ENCODE measurements around the gene CCNC.
"Not testable (repeated sequence)": the region's sequence is repeated elsewhere in the genome, so short reads cannot be mapped to it uniquely, and the experiment has no call there.

Gene CCNC

DNA sequence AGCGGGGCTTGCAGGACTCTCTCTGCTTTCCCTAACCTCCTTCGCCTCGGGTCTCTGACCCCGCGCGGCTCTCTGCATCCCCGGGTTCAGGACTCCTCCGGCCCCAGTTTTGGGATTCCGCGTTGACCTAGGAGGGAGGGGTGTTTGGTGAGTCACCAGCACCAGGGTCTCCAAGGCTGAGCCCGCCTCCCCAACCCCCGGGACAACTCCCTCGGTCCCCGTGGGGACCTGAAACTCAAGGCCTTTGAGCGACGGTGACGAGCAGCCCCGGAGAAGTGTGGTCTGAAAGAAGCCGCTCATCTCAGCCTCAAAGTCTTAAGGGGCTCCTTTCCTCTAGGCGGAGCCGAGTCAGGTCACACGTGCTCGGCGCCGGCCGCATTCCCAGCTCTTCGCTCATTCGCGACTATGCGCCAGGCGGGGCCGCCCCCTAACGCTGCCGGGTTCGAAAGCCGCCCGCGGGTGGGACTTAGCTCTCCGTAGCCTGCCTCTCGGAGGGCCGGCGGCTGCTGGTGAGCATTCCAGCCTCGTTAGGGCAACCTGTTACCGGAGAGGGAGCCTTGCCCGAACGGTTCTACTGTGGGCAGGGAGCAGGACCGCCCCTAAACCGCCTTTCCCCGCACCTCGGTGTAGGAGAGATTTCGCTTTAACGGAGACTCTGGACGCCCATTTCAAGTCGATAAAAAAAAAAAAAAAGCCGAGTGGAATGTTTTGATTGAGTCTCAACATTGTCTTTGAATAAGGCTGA, 35.1 kb upstream of the CCNC start:
- ChIA-PET CTCF (no interaction called here), POLR2A (interaction anchor here (0.7 to 1.2 kb wide), 2 partner anchors 10 to 11 kb away, joined by 3 to 4 read pairs; no protein-coding TSS in a partner anchor)
- TF ChIP-seq FOXK2 (IDR thresholded peaks at IDR 0.05) (no peak), SP1 (IDR thresholded peaks at IDR 0.05) (no peak), ZNF384 (IDR thresholded peaks at IDR 0.05) (no peak), TARDBP (IDR thresholded peaks at IDR 0.05) (no peak), BHLHE40 (IDR thresholded peaks at IDR 0.05; ENCODE audit: borderline replicate concordance) (no peak), CTBP1 (IDR thresholded peaks at IDR 0.05; ENCODE audit: borderline replicate concordance) (no peak), NFRKB (IDR thresholded peaks at IDR 0.05) (no peak), FOXA1 (IDR thresholded peaks at IDR 0.05) (no peak)
- no peak for DNase-seq (ENCODE audit: extremely low spot score)

DNA sequence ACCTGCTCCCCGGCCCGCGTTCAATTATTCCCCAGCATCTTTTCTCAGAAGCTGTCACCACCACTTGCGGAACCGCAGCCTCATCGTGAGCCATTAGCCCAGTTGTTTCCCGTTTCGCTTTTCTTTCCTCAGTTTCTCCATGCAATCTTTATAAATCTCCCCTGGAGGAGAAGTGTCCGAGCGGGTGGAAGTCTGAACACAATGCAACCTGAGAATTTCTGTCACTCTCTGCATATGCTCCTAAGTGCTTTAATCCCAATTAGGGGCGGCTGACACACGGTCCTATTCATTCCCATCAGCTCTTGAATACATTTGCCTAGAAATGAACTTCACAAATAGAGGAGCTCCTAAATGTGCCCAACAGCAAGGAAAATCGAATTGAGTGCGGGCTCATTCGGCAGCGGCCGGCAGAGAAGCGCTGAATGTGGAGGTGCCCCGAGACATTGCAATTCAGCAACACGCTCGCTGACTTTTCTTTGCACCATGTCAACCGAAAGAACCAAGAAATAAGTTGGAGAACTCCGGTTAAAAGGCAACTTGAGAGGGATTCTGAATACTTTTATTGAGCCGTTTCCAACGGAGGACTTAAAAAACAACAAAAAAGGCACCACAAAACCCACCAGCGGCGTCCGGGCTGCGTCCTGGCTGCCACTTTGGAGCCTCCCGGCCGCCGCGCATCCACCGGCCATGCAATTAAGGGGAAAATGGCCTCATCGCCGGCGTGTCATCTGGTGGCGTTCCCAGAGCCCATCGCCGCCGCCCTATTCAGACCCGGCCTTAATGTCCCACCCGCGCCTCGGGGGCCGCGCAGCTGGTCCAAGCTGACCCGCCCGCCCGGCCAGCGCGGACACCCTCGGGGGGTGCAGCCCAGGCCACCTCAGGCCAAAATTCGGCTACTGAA, 34.3 kb upstream of the CCNC start:
- no peak for TF ChIP-seq CTBP1 (IDR thresholded peaks at IDR 0.05; ENCODE audit: borderline replicate concordance)
- TF ChIP-seq L3MBTL2 (conservative IDR thresholded peaks at IDR 0.05): no peak
- no peak for TF ChIP-seq ZNF384 (IDR thresholded peaks at IDR 0.05)
- no peak for TF ChIP-seq FOXM1 (IDR thresholded peaks at IDR 0.05; ENCODE audit: borderline replicate concordance)
- TF ChIP-seq LEF1 (IDR thresholded peaks at IDR 0.05; ENCODE audit: borderline replicate concordance): no peak
- TF ChIP-seq SP1 (IDR thresholded peaks at IDR 0.05): no peak
- no peak for TF ChIP-seq TARDBP (IDR thresholded peaks at IDR 0.05)
- no peak for TF ChIP-seq FOXK2 (IDR thresholded peaks at IDR 0.05)
- TF ChIP-seq BHLHE40 (IDR thresholded peaks at IDR 0.05; ENCODE audit: borderline replicate concordance): no peak
- no peak for TF ChIP-seq NFRKB (IDR thresholded peaks at IDR 0.05)
- TF ChIP-seq ARNT (IDR thresholded peaks at IDR 0.05): no peak
- no peak for TF ChIP-seq ELF4 (IDR thresholded peaks at IDR 0.05)
- ChIA-PET CTCF (interaction anchor here (0.7 kb wide), 1 partner anchor 17 kb away, joined by 3 read pairs; no protein-coding TSS in a partner anchor), POLR2A (interaction anchor here (0.7 to 1.5 kb wide), 3 partner anchors 11 to 14 kb away, joined by 3 to 4 read pairs (median 4); no protein-coding TSS in a partner anchor)
- no peak for DNase-seq (ENCODE audit: extremely low spot score)

- CTCF ChIA-PET, POLR2A ChIA-PET: not testable (repeated sequence)
Observed at GRCh38 chr6:99594696-99595095, 26.2 kb upstream of the CCNC start.

GRCh38 chr6:99592900-99593299, 24.4 kb upstream of the CCNC start:
- no peak for TF ChIP-seq LEF1 (IDR thresholded peaks at IDR 0.05; ENCODE audit: borderline replicate concordance)
- no peak for TF ChIP-seq ARNT (IDR thresholded peaks at IDR 0.05)
- TF ChIP-seq, protein P1, sequence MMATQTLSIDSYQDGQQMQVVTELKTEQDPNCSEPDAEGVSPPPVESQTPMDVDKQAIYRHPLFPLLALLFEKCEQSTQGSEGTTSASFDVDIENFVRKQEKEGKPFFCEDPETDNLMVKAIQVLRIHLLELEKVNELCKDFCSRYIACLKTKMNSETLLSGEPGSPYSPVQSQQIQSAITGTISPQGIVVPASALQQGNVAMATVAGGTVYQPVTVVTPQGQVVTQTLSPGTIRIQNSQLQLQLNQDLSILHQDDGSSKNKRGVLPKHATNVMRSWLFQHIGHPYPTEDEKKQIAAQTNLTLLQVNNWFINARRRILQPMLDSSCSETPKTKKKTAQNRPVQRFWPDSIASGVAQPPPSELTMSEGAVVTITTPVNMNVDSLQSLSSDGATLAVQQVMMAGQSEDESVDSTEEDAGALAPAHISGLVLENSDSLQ (IDR thresholded peaks at IDR 0.05): no peak
- CTCF ChIA-PET: interaction anchor here (0.5 kb wide), 1 partner anchor 8 kb away, joined by 5 read pairs; no protein-coding TSS in a partner anchor
- DNase-seq (ENCODE audit: extremely low spot score): no peak
- POLR2A ChIA-PET: interaction anchor here (1.3 to 1.7 kb wide), 2 partner anchors 21 to 25 kb away, joined by 3 to 5 read pairs; partner anchors contain the start of gene CCNC

More at GRCh38 chr6:99594696-99595095, 26.2 kb upstream of the CCNC start:
- not testable (repeated sequence) for DNase-seq (ENCODE audit: extremely low spot score)

DNA sequence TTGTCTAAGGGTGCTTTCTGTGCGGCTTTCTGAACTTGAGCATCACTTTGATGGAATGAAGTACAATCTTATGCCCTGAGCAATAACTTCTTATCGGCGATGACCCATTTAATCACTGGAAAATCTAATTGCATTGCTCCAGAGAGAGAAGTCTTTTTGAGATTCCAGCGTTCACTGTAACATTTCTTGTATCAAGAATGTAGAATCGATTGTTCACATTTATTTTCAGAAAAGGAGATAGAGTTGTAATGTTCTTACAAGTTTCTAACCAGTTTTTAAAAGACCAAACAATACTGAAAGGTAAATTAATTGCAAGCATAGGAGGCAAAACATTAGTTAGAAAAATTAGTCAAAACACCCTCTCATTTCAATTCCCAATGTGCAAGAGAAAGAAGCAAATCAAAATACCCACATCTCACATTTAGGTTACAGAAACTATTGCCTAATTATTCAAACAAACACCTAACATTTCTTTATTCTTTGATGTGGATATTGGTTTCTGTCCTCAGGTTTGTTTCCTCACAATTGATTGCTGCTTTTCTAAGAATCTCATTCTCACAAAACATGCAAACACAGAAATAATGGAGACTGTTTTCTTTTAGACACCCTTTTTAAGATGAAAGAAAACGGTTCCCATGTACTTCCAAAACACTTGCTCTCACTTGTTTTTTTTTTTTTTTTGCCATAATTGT, 23.4 kb upstream of the CCNC start:
- no peak for TF ChIP-seq SP1 (IDR thresholded peaks at IDR 0.05)
- no peak for TF ChIP-seq TARDBP (IDR thresholded peaks at IDR 0.05)
- no peak for TF ChIP-seq NFRKB (IDR thresholded peaks at IDR 0.05)
- no peak for TF ChIP-seq SUZ12 (IDR thresholded peaks at IDR 0.05)
- no peak for TF ChIP-seq ARNT (IDR thresholded peaks at IDR 0.05)
- TF ChIP-seq FOXA1 (IDR thresholded peaks at IDR 0.05): no peak
- TF ChIP-seq L3MBTL2 (conservative IDR thresholded peaks at IDR 0.05): no peak
- TF ChIP-seq BHLHE40 (IDR thresholded peaks at IDR 0.05; ENCODE audit: borderline replicate concordance): no peak
- no peak for TF ChIP-seq LEF1 (IDR thresholded peaks at IDR 0.05; ENCODE audit: borderline replicate concordance)
- no peak for TF ChIP-seq FOXM1 (IDR thresholded peaks at IDR 0.05; ENCODE audit: borderline replicate concordance)
- POLR2A ChIA-PET: no interaction called here
- no peak for DNase-seq (ENCODE audit: extremely low spot score)
- CTCF ChIA-PET: no interaction called here

GRCh38 chr6:99590728-99591672, 22.5 kb upstream of the CCNC start:
- ChIA-PET CTCF (no interaction called here), POLR2A (no interaction called here)
- DNase-seq (ENCODE audit: extremely low spot score): no peak
- TF ChIP-seq, protein P1 (IDR thresholded peaks at IDR 0.05): no peak
- TF ChIP-seq CTBP1 (IDR thresholded peaks at IDR 0.05; ENCODE audit: borderline replicate concordance) (no peak), ZNF384 (IDR thresholded peaks at IDR 0.05) (no peak), NFRKB (IDR thresholded peaks at IDR 0.05) (no peak), BHLHE40 (IDR thresholded peaks at IDR 0.05; ENCODE audit: borderline replicate concordance) (no peak), SUZ12 (IDR thresholded peaks at IDR 0.05) (no peak), HDGF (IDR thresholded peaks at IDR 0.05; ENCODE audit: borderline replicate concordance) (no peak), LEF1 (IDR thresholded peaks at IDR 0.05; ENCODE audit: borderline replicate concordance) (no peak), FOXK2 (IDR thresholded peaks at IDR 0.05) (no peak), ELF4 (IDR thresholded peaks at IDR 0.05) (no peak), TARDBP (IDR thresholded peaks at IDR 0.05) (no peak), SP1 (IDR thresholded peaks at IDR 0.05) (no peak), FOXM1 (IDR thresholded peaks at IDR 0.05; ENCODE audit: borderline replicate concordance) (no peak), FOXA1 (IDR thresholded peaks at IDR 0.05) (no peak), ARNT (IDR thresholded peaks at IDR 0.05) (no peak), L3MBTL2 (conservative IDR thresholded peaks at IDR 0.05) (no peak)
